HG02798 (cell line): ENCODE data around the gene KIAA1755.

Experiments
- ATAC-seq: cut with Tn5 transposase; IDR thresholded peaks from one replicate; pipeline ENCODE4 v1.9.1; 2021; ENCODE audit warnings: mild to moderate bottlenecking; ENCODE audit not compliant: unreplicated experiment, poor library complexity

Gene KIAA1755

GRCh38 chr20:38222923-38223742 lies 37.4 kb downstream of the KIAA1755 start:
- no peak for ATAC-seq

- peak; percentile 38 for ATAC-seq
Measured at GRCh38 chr20:38222231-38222922, 38.2 kb downstream of the KIAA1755 start.

- no peak for ATAC-seq
Measured at GRCh38 chr20:38221119-38221589, 39.4 kb downstream of the KIAA1755 start.

GRCh38 chr20:38220587-38221118 lies 39.9 kb downstream of the KIAA1755 start:
- no peak for ATAC-seq

GRCh38 chr20:38219006-38219950 lies 41.3 kb downstream of the KIAA1755 start:
- ATAC-seq, result no peak

- ATAC-seq, result no peak
Measured at GRCh38 chr20:38218566-38218885, 42.0 kb downstream of the KIAA1755 start.

- ATAC-seq, result no peak
Measured at GRCh38 chr20:38217791-38218565, 42.6 kb downstream of the KIAA1755 start.

GRCh38 chr20:38216746-38217595 lies 43.6 kb downstream of the KIAA1755 start:
- no peak for ATAC-seq

GRCh38 chr20:38216201-38216600 lies 44.3 kb downstream of the KIAA1755 start:
- no peak for ATAC-seq

GRCh38 chr20:38215194-38216182 lies 45.0 kb downstream of the KIAA1755 start:
- ATAC-seq, result no peak

GRCh38 chr20:38214256-38215193 lies 46.0 kb downstream of the KIAA1755 start:
- ATAC-seq, result no peak

GRCh38 chr20:38213607-38213940 lies 47.0 kb downstream of the KIAA1755 start:
- no peak for ATAC-seq

- ATAC-seq, result no peak
Measured at GRCh38 chr20:38212806-38213606, 47.5 kb downstream of the KIAA1755 start.

GRCh38 chr20:38211200-38212097 lies 49.1 kb downstream of the KIAA1755 start:
- no peak for ATAC-seq

- ATAC-seq, result no peak
Measured at GRCh38 chr20:38210741-38211140, 49.8 kb downstream of the KIAA1755 start.
